ENCODE measurements around the gene FAM168A.

FAM168A gene

DNA sequence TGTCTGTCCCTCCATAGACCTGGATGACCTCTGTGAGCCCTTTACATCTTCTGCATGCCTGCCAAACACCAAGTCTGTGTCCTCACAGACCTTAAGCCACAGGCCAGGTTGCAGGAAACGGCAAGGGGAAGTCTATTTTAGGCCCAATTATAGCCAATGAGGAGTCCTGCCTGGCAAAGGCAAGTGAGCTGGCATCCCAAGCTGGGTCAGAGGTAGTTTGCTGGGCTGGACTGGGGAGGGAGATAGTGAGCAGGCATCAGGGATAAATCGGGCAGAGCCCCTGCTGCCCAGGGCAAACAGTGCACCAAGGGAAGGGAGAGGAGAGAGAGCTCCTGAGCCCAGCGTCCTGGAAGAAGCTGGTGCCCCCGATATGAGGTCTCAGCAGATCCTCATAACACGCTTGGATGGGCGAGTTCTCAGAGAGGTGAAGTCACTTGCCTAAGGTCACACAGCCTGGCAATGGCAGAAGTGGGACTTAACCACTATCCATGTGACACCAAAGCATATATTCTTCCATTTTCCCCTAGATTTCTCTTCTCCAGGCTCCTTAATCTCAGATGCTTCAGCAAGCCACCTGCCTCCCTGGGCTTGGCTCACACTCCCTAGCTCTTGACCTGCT, 225.4 kb downstream of the FAM168A start:
- no peak for DNase-seq (ENCODE audit: extremely low read depth, low read depth)
- TF ChIP-seq, protein P1, sequence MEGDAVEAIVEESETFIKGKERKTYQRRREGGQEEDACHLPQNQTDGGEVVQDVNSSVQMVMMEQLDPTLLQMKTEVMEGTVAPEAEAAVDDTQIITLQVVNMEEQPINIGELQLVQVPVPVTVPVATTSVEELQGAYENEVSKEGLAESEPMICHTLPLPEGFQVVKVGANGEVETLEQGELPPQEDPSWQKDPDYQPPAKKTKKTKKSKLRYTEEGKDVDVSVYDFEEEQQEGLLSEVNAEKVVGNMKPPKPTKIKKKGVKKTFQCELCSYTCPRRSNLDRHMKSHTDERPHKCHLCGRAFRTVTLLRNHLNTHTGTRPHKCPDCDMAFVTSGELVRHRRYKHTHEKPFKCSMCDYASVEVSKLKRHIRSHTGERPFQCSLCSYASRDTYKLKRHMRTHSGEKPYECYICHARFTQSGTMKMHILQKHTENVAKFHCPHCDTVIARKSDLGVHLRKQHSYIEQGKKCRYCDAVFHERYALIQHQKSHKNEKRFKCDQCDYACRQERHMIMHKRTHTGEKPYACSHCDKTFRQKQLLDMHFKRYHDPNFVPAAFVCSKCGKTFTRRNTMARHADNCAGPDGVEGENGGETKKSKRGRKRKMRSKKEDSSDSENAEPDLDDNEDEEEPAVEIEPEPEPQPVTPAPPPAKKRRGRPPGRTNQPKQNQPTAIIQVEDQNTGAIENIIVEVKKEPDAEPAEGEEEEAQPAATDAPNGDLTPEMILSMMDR (IDR thresholded peaks at IDR 0.05; ENCODE audit: low read depth, low read length), result peak; percentile 21

DNA sequence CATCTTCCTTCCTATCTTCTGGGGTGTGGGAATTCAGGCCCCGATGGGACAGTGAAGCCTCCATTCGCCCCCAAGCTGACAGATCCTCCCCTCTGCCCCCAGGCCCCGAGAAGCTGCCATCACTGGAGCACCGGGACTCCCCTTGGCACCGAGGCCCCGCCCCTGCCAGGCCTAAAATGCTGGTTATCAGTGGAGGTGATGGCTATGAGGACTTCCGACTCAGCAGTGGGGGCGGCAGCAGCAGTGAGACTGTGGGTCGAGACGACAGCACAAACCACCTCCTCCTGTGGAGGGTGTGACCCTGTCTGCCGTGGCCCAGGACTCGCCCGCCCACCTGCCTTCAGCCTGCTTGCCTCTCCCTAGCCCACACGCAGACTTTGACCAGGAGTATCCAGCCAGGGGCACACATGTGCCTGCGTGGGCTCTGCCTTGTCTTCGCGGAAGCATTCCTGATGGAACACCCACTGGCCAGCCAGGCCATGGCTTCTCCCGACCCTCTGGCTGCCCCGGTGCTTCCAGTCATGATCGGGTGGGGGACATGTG, 230.4 kb downstream of the FAM168A start:
- DNase-seq (ENCODE audit: extremely low read depth, low read depth), result no peak
- TF ChIP-seq, protein P1 (IDR thresholded peaks at IDR 0.05; ENCODE audit: low read depth, low read length), result no peak

DNA sequence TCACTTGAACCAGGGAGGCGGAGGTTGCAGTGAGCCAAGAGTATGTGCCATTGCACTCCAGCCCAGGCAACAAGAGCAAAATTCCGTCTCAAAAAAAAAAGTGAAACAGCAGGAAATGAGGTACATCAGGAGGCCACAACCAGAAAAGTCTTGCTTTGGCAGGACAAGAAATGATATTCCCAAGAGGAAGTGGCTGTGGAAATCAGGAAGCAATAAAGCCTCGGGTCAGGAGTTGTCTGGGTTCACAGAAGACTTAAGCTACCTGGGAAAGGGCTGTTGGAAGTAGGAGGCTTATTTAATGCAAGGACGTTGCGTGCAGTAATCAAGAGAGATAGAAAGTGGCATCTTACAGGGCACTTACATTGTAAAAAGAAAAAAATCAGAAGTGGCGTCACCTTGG, 231.0 kb downstream of the FAM168A start:
- DNase-seq (ENCODE audit: extremely low read depth, low read depth), result no peak
- TF ChIP-seq, protein P1 (IDR thresholded peaks at IDR 0.05; ENCODE audit: low read depth, low read length), result no peak

DNA sequence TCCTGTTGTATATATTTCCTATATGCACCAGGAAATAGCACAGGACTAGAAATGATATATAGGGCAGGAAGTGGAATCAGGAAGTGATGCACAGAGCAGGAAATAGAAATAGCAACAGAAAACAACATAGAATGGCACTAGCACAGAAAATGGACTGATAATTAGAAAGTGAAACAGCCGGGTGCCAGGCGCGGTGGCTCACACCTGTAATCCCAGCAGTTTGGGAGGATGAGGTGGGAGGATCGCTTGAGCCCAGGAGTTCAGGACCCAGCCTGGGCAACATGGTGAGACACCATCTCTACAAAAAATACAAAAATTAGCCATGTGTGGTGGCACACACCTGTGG, 231.7 kb downstream of the FAM168A start:
- DNase-seq (ENCODE audit: extremely low read depth, low read depth), result no peak
- TF ChIP-seq, protein P1 (IDR thresholded peaks at IDR 0.05; ENCODE audit: low read depth, low read length), result no peak

DNA sequence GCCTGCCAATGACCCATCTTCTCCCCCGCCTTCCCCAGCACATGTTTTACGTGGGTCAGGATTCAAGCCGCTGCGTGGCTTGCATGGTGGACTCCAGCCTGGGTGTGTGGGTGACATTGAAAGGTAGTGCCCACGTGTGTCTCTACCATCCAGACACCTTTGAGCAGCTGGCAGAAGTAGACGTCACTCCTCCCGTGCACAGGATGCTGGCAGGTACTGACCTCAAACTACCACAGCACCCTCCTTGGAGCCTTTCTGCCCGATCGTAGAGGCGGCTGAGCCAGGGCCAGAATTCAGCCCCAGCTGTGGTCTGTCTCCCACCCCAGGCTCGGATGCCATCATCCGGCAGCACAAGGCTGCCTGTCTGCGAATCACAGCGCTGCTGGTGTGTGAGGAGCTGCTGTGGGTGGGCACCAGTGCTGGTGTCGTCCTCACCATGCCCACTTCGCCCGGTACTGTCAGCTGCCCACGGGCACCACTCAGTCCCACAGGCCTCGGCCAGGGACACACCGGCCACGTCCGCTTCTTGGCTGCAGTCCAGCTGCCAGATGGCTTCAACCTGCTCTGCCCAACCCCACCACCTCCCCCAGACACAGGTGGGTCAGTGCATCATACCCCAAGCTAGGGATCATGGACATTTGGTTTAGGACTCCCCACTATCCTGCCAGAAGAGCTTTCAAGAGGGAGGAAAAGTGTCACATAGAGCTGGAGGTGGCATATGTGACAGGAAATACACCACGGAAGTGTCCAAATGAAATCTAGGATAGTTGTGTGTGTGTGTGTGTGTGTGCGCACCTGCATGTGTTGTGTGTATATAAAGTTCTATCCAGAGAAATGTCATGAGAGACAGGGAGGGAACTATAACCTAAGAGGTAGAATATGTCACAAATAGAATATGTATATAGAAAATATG, 232.3 kb downstream of the FAM168A start:
- no peak for DNase-seq (ENCODE audit: extremely low read depth, low read depth)
- TF ChIP-seq, protein P1 (IDR thresholded peaks at IDR 0.05; ENCODE audit: low read depth, low read length), result no peak

DNA sequence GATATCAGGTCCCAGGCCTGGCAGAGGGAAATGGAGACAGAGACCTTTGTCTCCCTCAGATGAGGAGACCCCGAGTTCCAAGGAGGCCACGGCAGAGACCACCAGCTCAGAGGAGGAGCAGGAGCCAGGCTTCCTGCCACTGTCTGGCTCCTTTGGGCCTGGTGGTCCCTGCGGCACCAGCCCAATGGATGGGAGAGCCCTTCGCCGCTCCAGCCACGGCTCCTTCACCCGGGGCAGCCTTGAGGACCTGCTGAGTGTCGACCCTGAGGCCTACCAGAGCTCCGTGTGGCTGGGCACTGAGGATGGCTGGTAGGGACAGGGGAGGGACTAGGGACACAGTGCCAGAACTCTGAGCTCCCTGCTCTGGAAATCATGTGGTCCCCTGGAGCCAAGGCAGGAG, 234.8 kb downstream of the FAM168A start:
- TF ChIP-seq, protein P1 (IDR thresholded peaks at IDR 0.05; ENCODE audit: low read depth, low read length), result no peak
- no peak for DNase-seq (ENCODE audit: extremely low read depth, low read depth)

Data from AG09319 (cell line).